Gastrocnemius medialis (tissue), 4 donors: Measurements from ENCODE around the gene MIX23.

Source experiments
- POLR2A ChIP-seq, 2 donors: fragments of 450-650 bp; IDR thresholded peaks; one replicate each; pipeline ENCODE4 v1.6.1; 2017; ENCODE audit warnings: antibody characterized with exemption in 2 of 2, mild to moderate bottlenecking in 2 of 2, moderate library complexity in 2 of 2
- TF ChIP-seq, protein P1 (sequence below), 5 experiments: fragments of 450-650 bp in 3 of 5; fragments of 200-600 bp in 2 of 5; sonication (generic) in 2 of 5; IDR thresholded peaks in 4 of 5; conservative IDR thresholded peaks in 1 of 5; 1 replicate in 4 of 5; 2 replicates in 1 of 5; pipeline ENCODE4 v1.5.1; 2016 to 2019; ENCODE audit warnings: antibody characterized with exemption in 5 of 5, mild to moderate bottlenecking in 3 of 5, moderate library complexity in 3 of 5

DNA sequence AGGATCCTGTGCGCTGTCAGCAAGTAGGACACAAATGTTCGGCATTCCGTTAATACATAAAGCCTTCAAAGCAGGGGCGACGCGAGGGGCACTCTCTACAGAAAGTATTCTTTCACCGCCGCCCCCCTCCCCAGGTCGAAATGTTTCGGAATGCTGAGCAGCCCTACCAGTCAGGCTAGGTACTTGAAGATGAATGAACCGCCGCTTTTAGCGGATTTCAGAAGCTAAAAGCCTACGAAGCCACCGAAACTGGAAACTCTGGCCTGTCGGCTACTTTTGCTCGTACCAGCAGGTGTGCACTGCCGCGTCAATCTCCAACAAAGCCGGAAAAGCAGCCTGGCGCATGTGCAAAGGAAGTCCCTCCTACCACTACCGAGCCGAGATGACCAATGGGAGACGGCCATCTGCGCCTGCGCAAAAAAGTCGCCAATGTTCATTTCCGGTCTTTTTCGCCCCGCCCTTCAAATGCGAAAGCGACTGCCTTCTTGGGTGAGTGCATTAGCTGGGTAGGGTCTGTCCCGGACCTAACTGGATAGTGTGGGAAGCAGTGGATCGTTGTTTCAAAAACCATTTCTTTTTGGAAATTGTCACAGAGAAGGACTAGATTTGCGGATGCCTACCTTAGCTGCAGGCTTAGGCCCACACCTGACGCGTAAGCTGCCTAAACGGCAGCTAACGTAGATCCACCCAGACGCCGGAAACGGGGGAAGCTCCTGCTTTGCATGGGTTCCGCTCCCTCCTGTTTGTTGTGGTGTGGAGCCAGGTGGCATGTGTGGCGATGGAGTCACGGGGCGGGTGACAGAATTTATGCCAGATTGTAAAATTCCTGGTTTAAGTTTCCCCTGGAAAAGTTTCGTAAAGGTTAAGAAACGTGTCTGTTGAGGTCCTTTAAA is 33.0 kb upstream of the MIX23 start, which contains the start of gene WDR5B:
- TF ChIP-seq, protein P1, sequence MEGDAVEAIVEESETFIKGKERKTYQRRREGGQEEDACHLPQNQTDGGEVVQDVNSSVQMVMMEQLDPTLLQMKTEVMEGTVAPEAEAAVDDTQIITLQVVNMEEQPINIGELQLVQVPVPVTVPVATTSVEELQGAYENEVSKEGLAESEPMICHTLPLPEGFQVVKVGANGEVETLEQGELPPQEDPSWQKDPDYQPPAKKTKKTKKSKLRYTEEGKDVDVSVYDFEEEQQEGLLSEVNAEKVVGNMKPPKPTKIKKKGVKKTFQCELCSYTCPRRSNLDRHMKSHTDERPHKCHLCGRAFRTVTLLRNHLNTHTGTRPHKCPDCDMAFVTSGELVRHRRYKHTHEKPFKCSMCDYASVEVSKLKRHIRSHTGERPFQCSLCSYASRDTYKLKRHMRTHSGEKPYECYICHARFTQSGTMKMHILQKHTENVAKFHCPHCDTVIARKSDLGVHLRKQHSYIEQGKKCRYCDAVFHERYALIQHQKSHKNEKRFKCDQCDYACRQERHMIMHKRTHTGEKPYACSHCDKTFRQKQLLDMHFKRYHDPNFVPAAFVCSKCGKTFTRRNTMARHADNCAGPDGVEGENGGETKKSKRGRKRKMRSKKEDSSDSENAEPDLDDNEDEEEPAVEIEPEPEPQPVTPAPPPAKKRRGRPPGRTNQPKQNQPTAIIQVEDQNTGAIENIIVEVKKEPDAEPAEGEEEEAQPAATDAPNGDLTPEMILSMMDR (IDR thresholded peaks at IDR 0.05 in 4 of 5, conservative IDR thresholded peaks at IDR 0.05 in 1 of 5): peak in 1 of 5 experiments; percentile 15
- TF ChIP-seq POLR2A (IDR thresholded peaks at IDR 0.05): peak; percentile 90 to 93
